Measurements from ENCODE around the gene STK10. TPM values are rescaled to one million over a fixed set of nuclear protein-coding genes. Genes with fewer than 3 reads are reported as not detected.

STK10 gene
- total and polyA plus RNA-seq, 2 experiments from 2014 or later, result 21.2 to 28.9 TPM

GRCh38 chr5:172059661-172060100 is 128.3 kb downstream of the STK10 start:
- Histone ChIP-seq H3K27me3 (replicated peaks; ENCODE audit: insufficient read depth) (no peaks in the 10 kb centered on the region), H3K27ac (no peak overlapping the region), H3F3A (ENCODE audit: insufficient read depth) (no peaks in the 10 kb centered on the region), H3K79me2 (ENCODE audit: insufficient read depth) (no peaks in the 10 kb centered on the region), H3K4me3 (no peak overlapping the region), H3K36me3 (ENCODE audit: low read depth) (peaks cover 54% of the 10 kb centered on the region), H3K4me1 (ENCODE audit: insufficient read depth) (no peaks in the 10 kb centered on the region), H3K9ac (no peak overlapping the region), H3K9me3 (ENCODE audit: low read depth) (no peaks in the 10 kb centered on the region), H3K4me2 (ENCODE audit: unreplicated experiment) (no peak overlapping the region), H2AFZ (no peak overlapping the region), H3K9me2 (ENCODE audit: insufficient read depth) (no peaks in the 10 kb centered on the region), H4K20me1 (ENCODE audit: insufficient read depth) (no peaks in the 10 kb centered on the region)
- in situ Hi-C loops (cut with MboI), result no loop called here
- DNase-seq, result peak; percentile 43
- 57% methylated on average over 5 of the region's 5 CpGs for WGBS, 2 experiments (ENCODE audit: low coverage in 1 of 2, low lambda C conversion rate in 2 of 2, missing lambda C conversion rate in 2 of 2)
- TF ChIP-seq EZH2phosphoT487 (IDR thresholded peaks at IDR 0.05; ENCODE audit: insufficient read depth, low read depth) (no peak), EZH2 (IDR thresholded peaks at IDR 0.05; ENCODE audit: insufficient read depth, poor library complexity, severe bottlenecking) (no peak)

DNA sequence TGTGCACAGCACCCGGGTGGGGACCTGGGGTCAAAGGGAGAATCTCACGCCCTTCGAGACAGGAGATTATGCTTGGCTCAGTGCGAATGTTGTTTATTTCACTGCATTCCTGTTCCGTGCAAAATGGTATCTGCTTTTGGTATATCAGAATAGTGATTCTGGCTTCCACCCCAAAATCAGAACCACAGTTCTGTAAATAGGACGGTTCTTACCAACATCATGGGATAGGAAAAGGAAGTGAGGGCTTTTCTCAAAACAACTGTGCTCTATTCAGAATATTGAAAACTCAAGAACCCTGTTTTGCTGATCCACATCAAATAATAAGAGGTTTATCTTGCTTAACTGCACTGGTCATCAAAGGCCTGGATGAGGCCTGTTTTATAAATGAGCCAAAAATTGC is 129.9 kb downstream of the STK10 start:
- TF ChIP-seq EZH2 (IDR thresholded peaks at IDR 0.05; ENCODE audit: insufficient read depth, poor library complexity, severe bottlenecking) (no peak), EZH2phosphoT487 (IDR thresholded peaks at IDR 0.05; ENCODE audit: insufficient read depth, low read depth) (no peak)
- Histone ChIP-seq H3K27ac (no peak overlapping the region), H3K79me2 (ENCODE audit: insufficient read depth) (no peaks in the 10 kb centered on the region), H3K4me1 (ENCODE audit: insufficient read depth) (no peaks in the 10 kb centered on the region), H3K4me3 (no peak overlapping the region), H3K9ac (no peak overlapping the region), H3K27me3 (replicated peaks; ENCODE audit: insufficient read depth) (no peaks in the 10 kb centered on the region), H3K36me3 (ENCODE audit: low read depth) (peaks cover 40% of the 10 kb centered on the region), H3K9me2 (ENCODE audit: insufficient read depth) (no peaks in the 10 kb centered on the region), H4K20me1 (ENCODE audit: insufficient read depth) (no peaks in the 10 kb centered on the region), H2AFZ (no peak overlapping the region), H3K4me2 (ENCODE audit: unreplicated experiment) (no peak overlapping the region), H3F3A (ENCODE audit: insufficient read depth) (0 out of 2 replicates have a peak, but pooled peaks cover 6% of the 10 kb centered on the region), H3K9me3 (ENCODE audit: low read depth) (no peaks in the 10 kb centered on the region)
- 94 to 96% methylated on average over 6 of the region's 6 CpGs for WGBS, 2 experiments (ENCODE audit: low coverage in 1 of 2, low lambda C conversion rate in 2 of 2, missing lambda C conversion rate in 2 of 2)
- no peak for DNase-seq
- in situ Hi-C loops (cut with MboI), result no loop called here

- Histone ChIP-seq H3K4me1 (ENCODE audit: insufficient read depth) (0 out of 2 replicates have a peak, but pooled peaks cover 3% of the 10 kb centered on the region), H3K9me3 (ENCODE audit: low read depth) (no peaks in the 10 kb centered on the region), H3K27ac (no peak overlapping the region), H3K4me2 (ENCODE audit: unreplicated experiment) (no peak overlapping the region), H2AFZ (no peak overlapping the region), H3F3A (ENCODE audit: insufficient read depth) (0 out of 2 replicates have a peak, but pooled peaks cover 11% of the 10 kb centered on the region), H3K36me3 (ENCODE audit: low read depth) (peaks cover 31% of the 10 kb centered on the region), H3K9me2 (ENCODE audit: insufficient read depth) (no peaks in the 10 kb centered on the region), H3K4me3 (no peak overlapping the region), H3K27me3 (replicated peaks; ENCODE audit: insufficient read depth) (no peaks in the 10 kb centered on the region), H3K79me2 (ENCODE audit: insufficient read depth) (no peaks in the 10 kb centered on the region), H3K9ac (no peak overlapping the region), H4K20me1 (ENCODE audit: insufficient read depth) (no peaks in the 10 kb centered on the region)
- TF ChIP-seq EZH2phosphoT487 (IDR thresholded peaks at IDR 0.05; ENCODE audit: insufficient read depth, low read depth), result no peak
- TF ChIP-seq EZH2 (IDR thresholded peaks at IDR 0.05; ENCODE audit: insufficient read depth, poor library complexity, severe bottlenecking), result no peak
- no peak for DNase-seq
- in situ Hi-C loops (cut with MboI), result no loop called here
- WGBS, 2 experiments (ENCODE audit: low coverage in 1 of 2, low lambda C conversion rate in 2 of 2, missing lambda C conversion rate in 2 of 2), result 90 to 96% methylated on average over 3 of the region's 3 CpGs
Observed at GRCh38 chr5:172055996-172056395, 132.0 kb downstream of the STK10 start.

GRCh38 chr5:172055421-172055820 is 132.6 kb downstream of the STK10 start:
- DNase-seq, result no peak
- 0 out of 2 replicates have a peak, but pooled peaks cover 11% of the 10 kb centered on the region for H3F3A ChIP-seq (ENCODE audit: insufficient read depth)
- no peaks in the 10 kb centered on the region for H3K9me2 ChIP-seq (ENCODE audit: insufficient read depth)
- no peak overlapping the region for H3K9ac ChIP-seq
- H4K20me1 ChIP-seq (ENCODE audit: insufficient read depth), result no peaks in the 10 kb centered on the region
- no peak overlapping the region for H3K4me3 ChIP-seq
- TF ChIP-seq EZH2phosphoT487 (IDR thresholded peaks at IDR 0.05; ENCODE audit: insufficient read depth, low read depth) (no peak), EZH2 (IDR thresholded peaks at IDR 0.05; ENCODE audit: insufficient read depth, poor library complexity, severe bottlenecking) (no peak)
- peaks cover 26% of the 10 kb centered on the region for H3K36me3 ChIP-seq (ENCODE audit: low read depth)
- H3K4me1 ChIP-seq (ENCODE audit: insufficient read depth), result 0 out of 2 replicates have a peak, but pooled peaks cover 3% of the 10 kb centered on the region
- WGBS, 2 experiments (ENCODE audit: low coverage in 1 of 2, low lambda C conversion rate in 2 of 2, missing lambda C conversion rate in 2 of 2), result 98% methylated on average over 19 of the region's 19 CpGs
- in situ Hi-C loops (cut with MboI), result no loop called here
- H2AFZ ChIP-seq, result no peak overlapping the region
- H3K27ac ChIP-seq, result no peak overlapping the region
- H3K9me3 ChIP-seq (ENCODE audit: low read depth), result no peaks in the 10 kb centered on the region
- no peaks in the 10 kb centered on the region for H3K27me3 ChIP-seq (replicated peaks; ENCODE audit: insufficient read depth)
- no peaks in the 10 kb centered on the region for H3K79me2 ChIP-seq (ENCODE audit: insufficient read depth)
- no peak overlapping the region for H3K4me2 ChIP-seq (ENCODE audit: unreplicated experiment)
